ENCODE results near the gene ARL9.

ARL9 gene

GRCh38 chr4:56475917-56476316, 29.7 kb upstream of the ARL9 start:
- Histone ChIP-seq H3K27ac (replicated peaks) (no peak overlapping the region), H3K27me3 (ENCODE audit: insufficient read depth, poor library complexity, severe bottlenecking) (no peaks in the 10 kb centered on the region), H3K4me3 (replicated peaks; ENCODE audit: insufficient read depth, low read length) (no peak overlapping the region)
- no peak for TF ChIP-seq CTCF (IDR thresholded peaks at IDR 0.05; ENCODE audit: insufficient read depth, low read length)
- no peak for TF ChIP-seq POLR2AphosphoS5 (IDR thresholded peaks at IDR 0.05; ENCODE audit: low read depth)
- no peak for TF ChIP-seq GABPA (IDR thresholded peaks at IDR 0.05; ENCODE audit: low read depth)
- no peak for TF ChIP-seq REST (IDR thresholded peaks at IDR 0.05; ENCODE audit: insufficient replicate concordance, low read depth)
- no peak for TF ChIP-seq SPI1 (IDR thresholded peaks at IDR 0.05; ENCODE audit: borderline replicate concordance, low read depth)
- no peak for DNase-seq (ENCODE audit: low read depth in 1 of 2, low spot score in 1 of 2)

- TF ChIP-seq SPI1 (IDR thresholded peaks at IDR 0.05; ENCODE audit: borderline replicate concordance, low read depth) (no peak), REST (IDR thresholded peaks at IDR 0.05; ENCODE audit: insufficient replicate concordance, low read depth) (no peak), POLR2AphosphoS5 (IDR thresholded peaks at IDR 0.05; ENCODE audit: low read depth) (no peak), GABPA (IDR thresholded peaks at IDR 0.05; ENCODE audit: low read depth) (no peak), CTCF (IDR thresholded peaks at IDR 0.05; ENCODE audit: insufficient read depth, low read length) (no peak)
- no peak for DNase-seq (ENCODE audit: low read depth in 1 of 2, low spot score in 1 of 2)
- Histone ChIP-seq H3K4me3 (replicated peaks; ENCODE audit: insufficient read depth, low read length) (no peak overlapping the region), H3K27me3 (ENCODE audit: insufficient read depth, poor library complexity, severe bottlenecking) (no peaks in the 10 kb centered on the region), H3K27ac (replicated peaks) (no peak overlapping the region)
Observed at GRCh38 chr4:56477192-56477702, 28.3 kb upstream of the ARL9 start.

- TF ChIP-seq CTCF (IDR thresholded peaks at IDR 0.05; ENCODE audit: insufficient read depth, low read length) (no peak), GABPA (IDR thresholded peaks at IDR 0.05; ENCODE audit: low read depth) (no peak), REST (IDR thresholded peaks at IDR 0.05; ENCODE audit: insufficient replicate concordance, low read depth) (no peak), SPI1 (IDR thresholded peaks at IDR 0.05; ENCODE audit: borderline replicate concordance, low read depth) (no peak), POLR2AphosphoS5 (IDR thresholded peaks at IDR 0.05; ENCODE audit: low read depth) (no peak)
- Histone ChIP-seq H3K27me3 (ENCODE audit: insufficient read depth, poor library complexity, severe bottlenecking) (no peaks in the 10 kb centered on the region), H3K4me3 (replicated peaks; ENCODE audit: insufficient read depth, low read length) (no peak overlapping the region), H3K27ac (replicated peaks) (no peak overlapping the region)
- no peak for DNase-seq (ENCODE audit: low read depth in 1 of 2, low spot score in 1 of 2)
Observed at GRCh38 chr4:56480691-56481090, 24.9 kb upstream of the ARL9 start.

Measured in HL-60 (cell line).